IMR-90 (cell line): Measurements from ENCODE around the gene TIAM2. TPM values are rescaled to one million over a fixed set of nuclear protein-coding genes. Genes with fewer than 3 reads are reported as not detected.

Experiments used
- ATAC-seq: fragments of 200-7000 bp; cut with Tn5 transposase; 2 replicates; pipeline ENCODE4 v1.9.1; 2020; ENCODE audit warnings: low read depth, mild to moderate bottlenecking, moderate library complexity
- BruUV-seq: library from RNA; stranded (reverse); fragments of 400-500 nt; replicated peaks from 2 replicates; lab custom pipeline; 2021; lab: Mats Ljungman, UMichigan
- CTCF ChIA-PET: fragments of 300-600 bp; formaldehyde crosslinking; extraction: SDS; loops from one replicate; lab custom pipeline; 2021; ENCODE audit warnings: antibody characterized with exemption; lab: Yijun Ruan, JAX
- POLR2A ChIA-PET: fragments of 300-600 bp; sonication (Branson Sonifier 250); formaldehyde crosslinking; loops from one replicate; lab custom pipeline; 2022; ENCODE audit warnings: antibody characterized with exemption; ENCODE audit not compliant: unreplicated experiment; lab: Charles Lee
- DNase-seq: peaks from one replicate; pipeline ENCODE4 v3.0.0; 2013
- H2AFZ ChIP-seq: replicated peaks from 2 replicates; pipeline ENCODE3; 2013; ENCODE audit warnings: low read length, mild to moderate bottlenecking; ENCODE audit not compliant: poor library complexity
- H2AK5ac ChIP-seq: 2 replicates; pipeline ENCODE4 v1.6.1; 2013; ENCODE audit warnings: low read depth, low read length, inconsistent platforms
- H2AK9ac ChIP-seq: replicated peaks from 2 replicates; pipeline ENCODE3; 2013; ENCODE audit warnings: mild to moderate bottlenecking, low read depth, low read length, moderate library complexity; ENCODE audit not compliant: poor library complexity
- H2BK120ac ChIP-seq: 2 replicates; pipeline ENCODE4 v1.6.1; 2013; ENCODE audit warnings: low read depth, low read length, inconsistent platforms
- H2BK15ac ChIP-seq: 3 replicates; pipeline ENCODE4 v1.6.1; 2013; ENCODE audit warnings: low read depth, low read length, inconsistent platforms
- H2BK20ac ChIP-seq: 2 replicates; pipeline ENCODE4 v1.6.1; 2013; ENCODE audit warnings: low read depth, mild to moderate bottlenecking, inconsistent platforms, low read length, moderate library complexity
- H2BK5ac ChIP-seq: 2 replicates; pipeline ENCODE4 v1.6.1; 2013; ENCODE audit warnings: mild to moderate bottlenecking, low read depth, low read length, inconsistent platforms; ENCODE audit not compliant: poor library complexity, severe bottlenecking
- H3K14ac ChIP-seq: replicated peaks from 2 replicates; pipeline ENCODE4 v1.6.1; 2013; ENCODE audit warnings: low read depth, low read length, inconsistent platforms
- H3K18ac ChIP-seq: 2 replicates; pipeline ENCODE4 v1.6.1; 2013; ENCODE audit warnings: low read depth, low read length, control low read depth
- H3K23ac ChIP-seq: 2 replicates; pipeline ENCODE4 v1.6.1; 2013; ENCODE audit warnings: low read depth, low read length, inconsistent platforms
- H3K27ac ChIP-seq: 2 replicates; pipeline ENCODE4 v1.5.1; 2013; ENCODE audit warnings: mild to moderate bottlenecking, control low read depth, low read length; ENCODE audit not compliant: insufficient read depth
- H3K27me3 ChIP-seq: 2 replicates; pipeline ENCODE4 v1.6.1; 2013; ENCODE audit warnings: low read length; ENCODE audit not compliant: control insufficient read depth, insufficient read depth
- H3K36me3 ChIP-seq: 2 replicates; pipeline ENCODE4 v1.6.1; 2013; ENCODE audit warnings: low read length, mixed read lengths; ENCODE audit not compliant: control insufficient read depth, insufficient read depth
- H3K4ac ChIP-seq: 2 replicates; pipeline ENCODE4 v1.6.1; 2013; ENCODE audit warnings: low read depth, low read length, inconsistent platforms
- H3K4me1 ChIP-seq: 2 replicates; pipeline ENCODE4 v1.6.1; 2013; ENCODE audit warnings: low read length, mixed read lengths; ENCODE audit not compliant: control insufficient read depth, insufficient read depth
- H3K4me2 ChIP-seq: 2 replicates; pipeline ENCODE4 v1.6.1; 2013; ENCODE audit warnings: low read depth, mild to moderate bottlenecking, control low read depth, low read length, moderate library complexity
- H3K4me3 ChIP-seq: 2 replicates; pipeline ENCODE4 v1.5.1; 2013; ENCODE audit warnings: low read depth, mild to moderate bottlenecking, control low read depth, low read length, moderate library complexity; ENCODE audit not compliant: insufficient read depth
- H3K56ac ChIP-seq: 2 replicates; pipeline ENCODE4 v1.6.1; 2013; ENCODE audit warnings: low read length, inconsistent platforms; ENCODE audit not compliant: insufficient read depth; ENCODE audit errors: extremely low read depth
- H3K79me1 ChIP-seq, 2 experiments: 2 replicates each; pipeline ENCODE4 v1.6.1; 2013; ENCODE audit warnings: low read length in 2 of 2, inconsistent platforms in 1 of 2, low read depth in 1 of 2
- H3K9ac ChIP-seq: 2 replicates; pipeline ENCODE4 v1.6.1; 2013; ENCODE audit warnings: low read depth, low read length, control low read depth
- H3K9me1 ChIP-seq: 2 replicates; pipeline ENCODE4 v1.6.1; 2013; ENCODE audit warnings: low read length, inconsistent platforms; ENCODE audit not compliant: insufficient read depth
- H3K9me3 ChIP-seq: 2 replicates; pipeline ENCODE4 v1.6.1; 2013; ENCODE audit warnings: low read length; ENCODE audit not compliant: control insufficient read depth, insufficient read depth
- H4K20me1 ChIP-seq: 2 replicates; pipeline ENCODE4 v1.6.1; 2013; ENCODE audit warnings: low read length, inconsistent platforms; ENCODE audit not compliant: insufficient read depth
- H4K5ac ChIP-seq: 2 replicates; pipeline ENCODE4 v1.6.1; 2013; ENCODE audit warnings: mild to moderate bottlenecking, low read depth, low read length, control low read depth
- H4K8ac ChIP-seq, 2 experiments: 2 replicates each; pipeline ENCODE4 v1.6.1; 2013; ENCODE audit warnings: low read depth in 2 of 2, low read length in 2 of 2, control low read depth in 1 of 2, inconsistent platforms in 1 of 2
- H4K91ac ChIP-seq: 2 replicates; pipeline ENCODE4 v1.6.1; 2013; ENCODE audit warnings: low read depth, low read length, inconsistent platforms; ENCODE audit not compliant: insufficient read depth
- CEBPB ChIP-seq: IDR thresholded peaks from 2 replicates; pipeline ENCODE4 v1.6.1; 2012; ENCODE audit warnings: low read depth, low read length, improper control_type of control experiment
- CHD1 ChIP-seq: IDR thresholded peaks from 2 replicates; pipeline ENCODE4 v1.6.1; 2012; ENCODE audit warnings: low read depth, low read length, improper control_type of control experiment
- ELK1 ChIP-seq: fragments of 150-350 bp; IDR thresholded peaks from 2 replicates; pipeline ENCODE4 v1.6.1; 2016; ENCODE audit warnings: low read depth, mild to moderate bottlenecking, low read length, moderate library complexity, borderline replicate concordance
- MAFK ChIP-seq: IDR thresholded peaks from 2 replicates; pipeline ENCODE4 v1.6.1; 2012; ENCODE audit warnings: low read depth, low read length, improper control_type of control experiment
- MAZ ChIP-seq: IDR thresholded peaks from 2 replicates; pipeline ENCODE4 v1.6.1; 2012; ENCODE audit warnings: low read depth, mild to moderate bottlenecking, low read length, improper control_type of control experiment, moderate library complexity, borderline replicate concordance
- MXI1 ChIP-seq: IDR thresholded peaks from 2 replicates; pipeline ENCODE4 v1.6.1; 2012; ENCODE audit warnings: low read depth, mild to moderate bottlenecking, low read length, moderate library complexity, borderline replicate concordance
- NFE2L2 ChIP-seq: fragments of 150-350 bp; IDR thresholded peaks from 2 replicates; pipeline ENCODE4 v1.6.1; 2016; ENCODE audit warnings: low read depth, mild to moderate bottlenecking, low read length
- POLR2A ChIP-seq: IDR thresholded peaks from 2 replicates; pipeline ENCODE4 v1.6.1; 2012; ENCODE audit warnings: mild to moderate bottlenecking, low read depth, low read length
- RAD21 ChIP-seq: IDR thresholded peaks from 2 replicates; pipeline ENCODE4 v1.6.1; 2012; ENCODE audit warnings: low read length, improper control_type of control experiment
- RCOR1 ChIP-seq: IDR thresholded peaks from 2 replicates; pipeline ENCODE4 v1.6.1; 2012; ENCODE audit warnings: mild to moderate bottlenecking, low read length, improper control_type of control experiment; ENCODE audit not compliant: insufficient replicate concordance
- RFX5 ChIP-seq: IDR thresholded peaks from 2 replicates; pipeline ENCODE4 v1.8.0; 2012; ENCODE audit warnings: low read depth, mild to moderate bottlenecking, low read length, moderate library complexity
- SMC3 ChIP-seq: fragments of 150-350 bp; IDR thresholded peaks from 2 replicates; pipeline ENCODE4 v1.6.1; 2016; ENCODE audit warnings: low read depth, mild to moderate bottlenecking, antibody characterized with exemption, low read length, moderate library complexity
- WGBS, 2 experiments: methylation state at CpG; one replicate each; pipeline versions ENCODE4 v1.1.5 to v1.1.7; 2013; ENCODE audit warnings: missing lambda C conversion rate in 2 of 2; ENCODE audit not compliant: insufficient read length in 1 of 2; ENCODE audit errors: extremely low coverage in 2 of 2; 5-methylcytosine and 5-hydroxymethylcytosine counted together
- dilution Hi-C: fragments of 300-500 bp; cut with HindIII; formaldehyde crosslinking; loops from one replicate; pipeline ENCODE4 v1.14.3; 2018; ENCODE audit warnings: low sequenced_read_pairs; ENCODE audit not compliant: unreplicated experiment
- in situ Hi-C: fragments of 300-500 bp; cut with MboI; formaldehyde crosslinking; loops from 3 replicates; pipeline ENCODE4 v1.14.3; 2019; ENCODE audit warnings: low sequenced_read_pairs, inconsistent platforms, mixed read lengths
- intact Hi-C: fragments of 100-400 bp; cut with micrococcal nuclease; formaldehyde crosslinking; loops from 2 replicates; pipeline ENCODE4 v1.10.0; 2022
- polyA plus RNA-seq, 3 experiments: library from polyadenylated mRNA; depleted of rRNA; stranded (reverse); fragments of >200 nt; gene quantifications; 2 replicates each; pipeline ENCODE4 v1.2.3, GENCODE V29; 2012; ENCODE audit warnings: low replicate concordance in 1 of 3
- total RNA-seq: library from RNA; depleted of rRNA; stranded (reverse); fragments of >200 nt; gene quantifications from 2 replicates; pipeline ENCODE4 v1.2.3, GENCODE V29; 2012

The TIAM2 gene
- total and polyA plus RNA-seq, 2 of the 4 experiments (the other 2 are of a cell fraction) = 3.1 to 4.7 TPM

- TF ChIP-seq RAD21 (no peak), CEBPB (no peak), NFE2L2 (no peak), POLR2A (no peak)
These were observed 147.3 kb downstream of the TIAM2 start (continued) for GRCh38 chr6:155142168-155143028.

- peak overlapping the region; percentile 77 for H3K4me2 ChIP-seq
- ATAC-seq (peak; percentile 59), DNase-seq (peak; percentile 33)
- peak overlapping the region; percentile 73; the same call in 1 of the 2 replicates for H3K27ac ChIP-seq
- H2AK5ac ChIP-seq = peak overlapping the region; percentile 56; the same call in 1 of the 2 replicates
- peak overlapping the region; percentile 95; the same call in 1 of the 2 replicates for H3K18ac ChIP-seq
- H2AK9ac ChIP-seq = no peak overlapping the region
- H4K20me1 ChIP-seq = no peaks in the 10 kb centered on the region
- no peaks in the 10 kb centered on the region for H3K36me3 ChIP-seq
- H2BK5ac ChIP-seq = peak overlapping the region; percentile 84
- H3K9ac ChIP-seq = peak overlapping the region; percentile 49; the same call in 1 of the 2 replicates
- 14% methylated on average over 2 of the region's 4 CpGs; no CpG with 5 or more reads in 1 of the 2 experiments for WGBS, 2 experiments
- peak overlapping the region; percentile 94 for H3K4ac ChIP-seq
- peak overlapping the region; percentile 96 for H2BK120ac ChIP-seq
- H3K9me3 ChIP-seq = no peaks in the 10 kb centered on the region
- peak overlapping the region; percentile 40 to 84; a peak in 3 of 4 replicates for H4K8ac ChIP-seq
- peak overlapping the region; percentile 96 for H2BK20ac ChIP-seq
- no TSS peak for BruUV-seq
- TF ChIP-seq SMC3 (no peak), NFE2L2 (no peak), RFX5 (no peak), ELK1 (no peak), POLR2A (no peak), RAD21 (no peak), MAZ (no peak), RCOR1 (no peak), MXI1 (no peak), MAFK (no peak), CHD1 (no peak)
- H4K91ac ChIP-seq = peak overlapping the region; percentile 66; the same call in 1 of the 2 replicates
- ChIA-PET CTCF (interaction anchor here (1.3 kb wide), 1 partner anchor 212 kb away, joined by 3 read pairs; no protein-coding TSS in a partner anchor), POLR2A (interaction anchor here (0.5 kb wide), 1 partner anchor 451 kb away, joined by 7 read pairs; no protein-coding TSS in a partner anchor)
- in situ Hi-C loops = no loop called here
- peak overlapping the region; percentile 58; the same call in 1 of the 2 replicates for H3K56ac ChIP-seq
- peaks cover 19% of the 10 kb centered on the region for H3K4me1 ChIP-seq
- H3K14ac ChIP-seq = peak overlapping the region; percentile 93
- H3K4me3 ChIP-seq = peak overlapping the region; percentile 13; the same call in 1 of the 2 replicates
- peak overlapping the region; percentile 76 for H4K5ac ChIP-seq
- H2BK15ac ChIP-seq = peak overlapping the region; percentile 92; the same call in 2 of the 3 replicates
- dilution Hi-C loops = no loop called here
- intact Hi-C loops = no loop called here
- H3K23ac ChIP-seq = peak overlapping the region; percentile 92
- H3K79me1 ChIP-seq = peaks cover 0 to 26% of the 10 kb centered on the region in 2 experiments; a peak in 2 of 4 replicates
- H3K9me1 ChIP-seq = peaks cover 22% of the 10 kb centered on the region
- no peaks in the 10 kb centered on the region for H3K27me3 ChIP-seq
- peak overlapping the region; percentile 87 for H2AFZ ChIP-seq
These were observed 148.0 kb downstream of the TIAM2 start for GRCh38 chr6:155143029-155143577.
